AML-193 (cell line): ENCODE measurements around the gene SORCS2.

ENCODE experiments used
- DNase-seq, 2 experiments: peaks; one replicate each; lab custom pipeline; 2025; lab: John Stamatoyannopoulos, UW

The SORCS2 gene

GRCh38 chr4:7530932-7531639 lies 338.7 kb downstream of the SORCS2 start:
- no peak for DNase-seq

GRCh38 chr4:7531640-7531994 lies 339.3 kb downstream of the SORCS2 start:
- DNase-seq = no peak

DNA sequence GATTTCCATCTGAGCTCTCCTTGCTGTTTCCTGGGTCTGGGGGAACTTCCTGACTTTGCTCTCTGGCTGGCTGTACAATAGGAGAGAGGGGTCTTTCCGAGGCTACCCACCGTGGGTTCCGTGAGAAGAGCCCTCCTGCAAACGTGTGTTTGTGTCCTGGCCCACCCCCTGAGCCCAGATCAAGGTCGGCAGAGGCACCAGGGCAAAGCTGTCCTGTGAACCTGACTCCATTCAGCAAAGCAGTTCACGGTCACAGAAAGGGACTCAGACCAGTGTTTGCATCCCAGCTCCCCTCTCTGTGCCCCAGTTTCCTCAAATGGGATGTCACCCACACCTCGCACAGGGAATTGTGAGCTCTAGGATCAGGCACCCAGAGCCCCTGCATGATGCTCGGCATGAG lies 339.7 kb downstream of the SORCS2 start:
- no peak for DNase-seq

- no peak for DNase-seq
Measured at GRCh38 chr4:7533267-7533666, 340.9 kb downstream of the SORCS2 start.

- no peak for DNase-seq
Measured at GRCh38 chr4:7535094-7535493, 342.8 kb downstream of the SORCS2 start.

- no peak for DNase-seq
Measured at GRCh38 chr4:7535619-7536018, 343.3 kb downstream of the SORCS2 start.

DNA sequence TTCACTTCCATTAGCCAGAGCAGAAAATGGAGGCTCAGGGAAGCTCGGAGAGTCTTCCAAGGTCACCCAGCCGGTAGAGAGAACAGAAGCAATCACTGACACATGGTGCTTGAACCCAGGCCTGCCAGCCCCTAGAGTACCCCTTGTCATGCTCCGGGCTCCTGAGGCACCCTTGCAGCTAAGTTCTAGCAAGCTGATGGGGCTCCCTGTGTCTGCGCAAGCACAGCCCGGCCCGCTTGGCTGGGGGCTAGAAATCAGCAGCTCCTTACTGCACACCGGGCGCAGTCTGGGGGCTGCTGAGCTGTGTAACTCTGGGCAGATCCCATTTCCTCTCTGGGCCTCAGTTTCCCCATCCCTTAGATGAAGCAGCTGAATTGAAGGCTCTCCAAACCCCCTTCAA lies 344.5 kb downstream of the SORCS2 start:
- no peak for DNase-seq

DNA sequence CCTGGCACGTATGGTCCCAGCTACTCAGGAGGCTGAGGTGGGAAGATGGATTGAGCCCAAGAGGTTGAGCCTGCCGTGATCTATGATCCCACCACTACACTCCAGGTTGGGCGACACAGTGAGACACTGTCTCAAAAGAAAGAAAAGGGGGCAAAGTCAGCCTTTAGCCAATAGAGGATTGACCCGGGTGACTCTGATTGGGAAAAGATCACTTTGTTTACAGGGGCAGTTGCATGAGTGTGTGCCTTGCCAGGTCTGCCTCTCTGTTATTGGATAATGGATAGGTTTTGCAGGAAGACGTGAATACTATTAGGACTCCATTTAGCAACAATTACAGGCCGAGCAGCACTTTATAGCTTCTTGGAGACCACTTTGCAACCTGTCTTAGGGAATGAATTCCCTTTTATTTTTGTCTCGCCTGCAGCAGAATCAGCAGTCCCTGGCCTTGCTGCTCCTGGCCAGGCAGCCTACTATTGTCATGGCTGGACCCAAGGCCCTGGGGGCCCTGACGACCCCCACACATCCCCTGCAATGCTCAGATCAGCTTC lies 345.6 kb downstream of the SORCS2 start:
- no peak for DNase-seq

DNA sequence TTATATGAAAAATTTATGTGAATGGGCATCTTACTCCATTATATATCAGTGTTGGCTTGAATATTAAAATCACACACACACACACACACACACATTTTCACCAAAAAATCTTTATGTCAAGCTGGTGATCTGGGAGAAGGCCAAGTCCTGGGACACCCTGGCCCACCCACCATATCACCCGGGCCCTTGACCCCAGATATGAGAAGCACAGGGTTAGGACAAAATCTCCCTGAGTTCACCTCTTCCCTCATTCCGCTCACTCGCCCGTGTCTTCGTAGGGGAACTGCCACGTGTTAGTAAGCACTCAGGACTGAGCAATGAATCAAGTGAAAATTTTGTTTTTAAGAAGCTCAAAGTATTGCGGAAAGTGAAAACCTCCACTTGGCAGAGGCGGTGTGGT lies 346.2 kb downstream of the SORCS2 start:
- DNase-seq = no peak

- DNase-seq = no peak
Measured at GRCh38 chr4:7539186-7539585, 346.8 kb downstream of the SORCS2 start.

DNA sequence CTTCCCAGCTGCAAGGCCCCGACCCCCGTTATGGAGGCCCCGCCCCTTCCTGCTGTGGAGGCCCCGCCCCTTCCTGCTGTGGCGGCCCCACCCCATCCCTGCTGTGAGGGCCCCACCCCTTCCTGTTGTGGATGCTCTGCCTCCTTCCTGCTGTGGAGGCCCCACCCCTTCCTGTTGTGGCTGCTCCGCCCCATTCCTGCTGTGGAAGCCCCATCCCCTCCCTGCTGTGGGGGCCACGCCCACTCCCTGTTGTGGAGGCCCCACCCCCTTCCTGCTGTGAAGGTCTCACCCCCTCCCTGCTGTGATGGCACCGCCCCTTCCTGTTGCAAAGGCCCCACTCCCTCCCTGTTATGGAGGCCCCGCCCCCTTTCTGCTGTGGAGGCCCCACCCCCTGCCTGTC lies 347.3 kb downstream of the SORCS2 start:
- DNase-seq = no peak

DNA sequence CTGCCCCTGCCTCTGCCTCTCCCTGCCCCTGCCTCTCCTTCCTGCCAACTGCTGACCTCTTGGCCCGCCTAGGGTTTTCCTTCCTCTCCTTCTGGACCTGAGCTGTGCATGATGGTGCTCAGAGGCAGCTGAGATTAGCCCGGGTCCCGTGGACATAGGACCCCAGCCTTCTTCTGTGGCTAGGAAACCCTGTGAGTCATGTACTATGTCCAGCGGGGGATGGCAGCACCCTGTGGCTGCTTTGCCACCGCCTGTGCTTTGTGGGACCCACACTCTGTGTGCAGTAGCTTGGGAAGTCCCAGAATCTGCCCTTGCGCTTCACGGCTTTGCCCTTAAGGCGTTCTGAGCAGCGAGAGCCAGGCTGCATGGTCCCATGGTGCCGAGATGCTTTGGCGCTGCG lies 347.9 kb downstream of the SORCS2 start:
- no peak for DNase-seq

DNA sequence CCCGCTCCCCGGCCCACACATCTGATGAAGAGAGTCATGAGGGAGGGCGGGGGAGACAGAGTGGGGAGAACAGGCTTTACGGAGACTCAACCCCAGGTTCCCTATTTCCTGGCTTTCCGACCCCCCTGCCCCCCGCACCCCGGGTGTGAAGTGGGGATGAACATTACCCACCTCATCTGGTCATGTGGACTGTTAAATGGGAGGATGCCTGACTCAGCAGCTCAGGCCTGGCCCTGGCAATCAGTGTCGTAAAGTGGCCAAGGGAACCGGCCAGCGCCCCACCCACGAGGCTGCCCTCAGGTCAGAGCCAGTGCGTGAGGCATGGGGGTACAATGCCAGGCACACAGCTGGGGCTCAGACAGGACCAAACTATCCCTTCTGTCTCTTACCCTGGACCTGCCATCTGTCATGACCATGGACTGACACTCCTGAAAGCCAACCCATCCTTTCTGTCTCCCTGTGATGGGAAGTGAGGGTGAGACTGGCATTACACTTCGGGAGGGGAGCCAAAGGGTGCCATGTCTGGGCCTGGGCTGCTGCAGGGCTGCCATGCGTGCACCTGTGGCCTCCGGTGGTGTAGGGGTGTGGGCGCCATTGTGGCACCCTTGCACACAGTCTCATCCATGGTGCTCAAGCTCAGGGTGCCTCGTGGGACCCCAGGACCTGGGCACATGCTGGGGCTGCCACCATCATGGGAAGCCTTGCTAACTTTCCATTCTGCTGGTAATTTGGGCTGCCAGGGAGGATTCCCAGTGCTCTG lies 348.5 kb downstream of the SORCS2 start:
- DNase-seq = no peak

- DNase-seq = no peak
Measured at GRCh38 chr4:7541414-7541810, 349.1 kb downstream of the SORCS2 start.

GRCh38 chr4:7542781-7543180 lies 350.4 kb downstream of the SORCS2 start:
- no peak for DNase-seq

- DNase-seq = no peak
Measured at GRCh38 chr4:7546152-7546808, 353.9 kb downstream of the SORCS2 start.

- no peak for DNase-seq
Measured at GRCh38 chr4:7546809-7547367, 354.6 kb downstream of the SORCS2 start.

- DNase-seq = no peak
Measured at GRCh38 chr4:7547368-7548040, 355.2 kb downstream of the SORCS2 start.

DNA sequence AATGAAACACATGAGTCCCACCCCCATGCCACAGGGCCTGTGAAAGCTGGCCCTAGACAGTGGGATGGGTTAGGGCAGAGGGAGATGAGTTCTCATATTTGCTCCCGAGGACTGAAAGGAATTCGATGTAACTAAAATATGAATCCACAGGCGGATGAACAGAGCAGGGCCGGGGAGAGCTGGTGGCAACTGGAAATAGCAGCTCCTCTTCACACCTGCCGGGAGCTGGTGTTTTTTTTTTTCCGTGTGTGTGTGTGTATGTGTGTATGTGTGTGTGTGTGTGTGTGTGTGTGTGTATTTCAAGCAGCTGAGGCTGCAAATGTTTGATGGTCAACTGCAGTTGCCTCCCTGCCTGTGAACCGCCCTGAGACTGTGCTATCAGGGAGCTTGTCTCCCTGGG lies 357.5 kb downstream of the SORCS2 start:
- no peak for DNase-seq

GRCh38 chr4:7552466-7552865 lies 360.1 kb downstream of the SORCS2 start:
- no peak for DNase-seq

GRCh38 chr4:7553280-7553679 lies 360.9 kb downstream of the SORCS2 start:
- DNase-seq = no peak

GRCh38 chr4:7554905-7555304 lies 362.6 kb downstream of the SORCS2 start:
- no peak for DNase-seq
